Right renal cortex interstitium (tissue), 3 donors: ENCODE data around the gene TCF7L2. TPM values are rescaled to one million over a fixed set of nuclear protein-coding genes. Genes with fewer than 3 reads are reported as not detected.

Experiments
- DNase-seq, 3 donors: peaks; one replicate each; pipeline ENCODE4 v3.0.0-alpha.2; 2013; ENCODE audit warnings: low read depth in 3 of 3, low spot score in 2 of 3
- polyA plus RNA-seq, 3 donors: library from polyadenylated mRNA; unstranded; fragments of 120-200 nt; gene quantifications; one replicate each; pipeline ENCODE4 v1.2.1, GENCODE V29; 2013; ENCODE audit not compliant: insufficient read length in 3 of 3

Gene TCF7L2
- polyA plus RNA-seq, 3 donors = 42.9 to 44.9 (median 44.8) TPM

- DNase-seq = no peak
Observed at GRCh38 chr10:113135025-113135424, 185.0 kb downstream of the TCF7L2 start.

DNA sequence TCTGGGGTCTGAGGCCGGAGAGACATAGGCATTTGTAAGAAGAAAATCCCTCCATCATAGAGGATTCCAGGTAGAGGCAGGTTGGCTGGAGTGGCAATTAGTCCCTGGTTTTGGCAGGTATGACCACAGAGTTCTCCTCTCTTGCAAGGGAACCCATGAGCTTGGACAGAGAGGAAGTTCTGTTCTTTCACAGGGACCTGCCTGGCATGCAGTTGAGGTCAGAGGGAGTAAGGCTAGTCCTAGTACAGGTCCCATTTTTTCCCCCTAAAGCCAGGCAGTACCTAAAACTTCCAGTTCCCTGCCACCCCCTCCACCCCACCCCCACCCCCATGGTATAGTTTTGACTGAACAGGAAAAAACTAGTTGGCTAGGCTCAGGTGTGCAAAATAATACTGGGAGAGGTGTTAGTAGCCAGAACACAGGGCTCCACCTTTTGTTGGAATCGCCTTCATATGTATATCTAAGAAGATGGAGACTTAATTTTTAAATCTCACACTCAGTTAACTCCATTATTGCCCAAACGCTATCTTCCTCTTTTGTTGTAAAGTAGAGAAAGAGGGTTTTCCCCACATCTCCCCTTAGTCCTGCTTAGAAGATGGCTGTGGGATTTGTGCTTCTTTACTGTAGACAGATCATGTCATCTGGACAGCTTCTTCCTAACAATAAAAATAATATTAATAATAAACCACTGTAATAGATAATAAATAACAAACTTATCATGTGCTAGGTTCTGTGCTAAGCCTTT is 188.1 kb downstream of the TCF7L2 start:
- no peak for DNase-seq

DNA sequence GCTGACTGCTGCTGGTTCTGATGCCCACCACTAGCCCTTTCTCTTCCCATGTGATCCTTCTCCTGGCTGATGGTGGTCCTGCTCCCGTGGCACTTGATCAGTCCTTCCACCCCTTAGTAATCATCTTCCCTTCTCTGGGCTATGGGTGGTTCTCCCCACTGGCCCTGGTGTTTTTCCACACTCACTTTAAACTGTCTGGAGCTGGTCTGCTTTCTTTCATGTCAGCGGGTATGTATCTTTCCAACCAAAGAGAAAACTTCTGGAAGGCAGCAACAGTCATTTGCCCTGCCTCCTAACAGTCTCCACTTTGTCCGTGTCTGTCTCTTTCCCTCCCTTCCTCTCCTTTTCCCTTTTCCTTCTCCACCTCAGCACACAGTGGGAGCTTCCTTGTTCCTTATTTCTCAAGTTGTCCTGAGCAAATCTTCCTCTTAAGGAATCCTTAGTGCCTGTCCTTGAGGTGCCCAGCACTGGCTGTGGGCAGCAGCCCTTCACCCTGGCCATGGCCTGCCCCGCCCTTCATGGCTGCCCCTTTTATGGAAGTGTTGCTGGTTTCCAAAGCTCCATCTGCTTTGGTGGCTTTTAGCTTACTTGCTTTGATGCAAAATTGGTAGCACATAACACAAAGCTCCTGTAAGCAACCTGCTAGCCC is 189.0 kb downstream of the TCF7L2 start:
- DNase-seq = no peak

- DNase-seq = no peak
Observed at GRCh38 chr10:113139699-113140098, 189.7 kb downstream of the TCF7L2 start.

DNA sequence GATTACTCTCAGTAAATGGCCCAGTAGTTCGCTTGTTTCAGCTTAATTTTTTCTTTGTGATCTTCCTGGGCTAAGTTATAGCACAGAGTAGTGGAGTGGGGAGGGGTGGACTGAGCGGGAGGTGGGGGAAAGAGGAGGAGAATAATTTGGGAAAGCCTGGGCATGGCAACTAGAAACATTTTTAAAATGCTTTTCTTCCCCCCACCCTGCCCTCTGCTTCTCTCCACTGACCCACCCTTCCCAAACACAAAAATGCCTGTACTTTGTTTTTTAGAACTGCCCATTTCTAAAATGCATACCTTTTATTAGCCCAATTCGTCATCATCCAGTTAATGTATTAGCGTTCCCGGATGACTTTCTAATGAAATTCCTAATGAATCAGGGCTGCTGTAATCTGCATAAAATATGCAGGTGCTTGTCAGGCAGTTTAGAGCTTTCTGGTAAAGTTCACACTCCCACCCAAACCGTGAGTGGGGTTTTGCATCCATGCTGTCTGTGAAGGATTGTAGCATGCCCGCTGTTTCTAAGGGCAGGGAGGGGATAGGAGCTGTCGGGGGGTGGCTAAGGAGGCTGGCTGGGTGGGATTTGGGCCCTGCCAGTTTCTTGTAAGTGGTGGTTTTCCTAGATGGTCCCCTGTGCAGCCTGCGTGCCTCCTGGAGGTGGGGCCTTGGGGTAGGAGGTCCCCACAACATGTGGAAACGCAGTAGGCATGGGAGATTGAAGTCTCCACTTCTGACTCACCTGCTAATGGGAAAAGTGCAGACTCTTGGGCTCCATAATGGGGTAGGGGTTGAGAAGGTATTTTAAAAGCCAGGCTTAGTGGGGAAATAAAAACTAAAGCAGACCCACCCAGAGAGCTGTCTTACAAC is 190.3 kb downstream of the TCF7L2 start:
- DNase-seq = no peak

DNA sequence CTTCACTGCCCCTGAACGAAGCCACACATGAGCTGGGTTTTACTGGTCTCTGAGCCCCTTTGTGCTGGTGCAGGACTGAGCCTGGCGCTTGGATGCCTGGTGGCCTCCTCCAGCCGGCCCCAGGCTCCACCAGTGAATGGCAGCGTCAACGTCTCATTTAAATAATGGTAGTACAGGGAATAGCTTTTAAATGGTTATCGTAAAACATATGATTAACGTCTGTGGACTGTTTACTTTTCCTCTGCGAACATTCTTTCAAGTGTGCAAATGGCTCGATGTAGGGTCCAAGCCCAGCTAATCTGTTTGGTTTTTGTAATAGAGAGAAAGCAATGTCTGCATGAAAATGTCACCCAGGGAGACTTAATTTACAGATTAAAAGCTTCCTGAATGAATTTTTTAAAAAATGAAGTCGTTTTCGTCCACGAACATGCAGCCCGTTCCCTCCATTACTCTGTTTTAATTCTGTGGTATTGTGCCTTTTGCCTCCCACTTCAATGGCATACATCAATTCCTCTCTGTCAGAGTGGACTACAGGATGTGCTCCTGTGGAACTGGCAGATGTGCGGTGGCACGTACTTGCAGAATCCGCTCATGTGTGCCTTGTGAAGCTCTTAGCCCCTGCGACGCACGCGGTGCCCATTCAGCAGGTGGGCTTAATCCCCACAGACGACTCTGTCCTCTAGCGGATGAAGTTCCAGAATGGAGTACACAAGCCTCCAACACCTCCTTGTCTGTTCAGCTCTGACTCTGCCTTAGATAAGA is 192.7 kb downstream of the TCF7L2 start:
- no peak for DNase-seq

GRCh38 chr10:113144576-113144975 is 194.5 kb downstream of the TCF7L2 start:
- DNase-seq = no peak

GRCh38 chr10:113148071-113148825 is 198.2 kb downstream of the TCF7L2 start:
- no peak for DNase-seq

DNA sequence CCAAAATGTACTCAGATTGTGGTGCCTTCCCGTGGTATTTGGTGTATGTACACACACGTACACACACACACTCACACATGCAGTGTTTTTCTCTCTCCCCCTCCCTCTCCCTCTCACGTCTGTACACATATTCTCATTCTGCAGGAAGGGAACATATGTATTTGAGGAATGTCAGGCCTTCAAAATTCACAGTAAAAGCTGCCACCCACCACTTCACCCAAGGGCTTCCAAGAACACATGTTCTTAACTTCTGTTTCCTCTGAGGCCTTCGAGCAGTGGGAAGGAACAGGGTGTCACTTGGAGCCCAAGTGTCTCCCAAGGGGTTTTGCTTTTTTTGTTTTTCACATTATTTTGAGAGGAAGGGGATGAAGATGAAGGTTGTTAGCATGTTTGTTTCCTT is 198.9 kb downstream of the TCF7L2 start:
- DNase-seq = no peak

- DNase-seq = no peak
Observed at GRCh38 chr10:113149626-113150025, 199.6 kb downstream of the TCF7L2 start.

DNA sequence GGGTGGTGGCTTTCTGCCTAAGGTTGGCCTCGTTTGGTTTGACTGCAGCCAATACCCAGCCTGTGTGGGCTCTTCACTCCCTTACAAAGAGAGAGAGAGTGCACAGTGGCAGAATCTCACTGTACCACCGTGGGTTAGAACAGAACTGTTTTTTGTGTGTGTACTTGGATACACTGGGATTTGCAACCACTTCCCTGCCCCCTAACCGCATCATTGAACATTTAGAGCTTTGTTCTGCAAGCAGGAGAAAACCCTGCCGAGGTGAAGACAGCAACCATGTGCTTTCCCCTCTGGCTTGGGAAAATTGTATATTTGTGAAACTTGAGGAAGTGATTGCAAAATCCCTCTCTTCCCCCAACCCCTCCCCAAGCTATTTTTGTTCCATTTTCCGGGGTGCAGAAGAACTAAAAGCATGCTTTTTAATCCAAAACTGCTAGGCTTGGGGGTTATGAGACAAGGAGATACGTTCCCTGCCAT is 201.2 kb downstream of the TCF7L2 start:
- DNase-seq = no peak

- DNase-seq = no peak
Observed at GRCh38 chr10:113153493-113154102, 203.6 kb downstream of the TCF7L2 start.

DNA sequence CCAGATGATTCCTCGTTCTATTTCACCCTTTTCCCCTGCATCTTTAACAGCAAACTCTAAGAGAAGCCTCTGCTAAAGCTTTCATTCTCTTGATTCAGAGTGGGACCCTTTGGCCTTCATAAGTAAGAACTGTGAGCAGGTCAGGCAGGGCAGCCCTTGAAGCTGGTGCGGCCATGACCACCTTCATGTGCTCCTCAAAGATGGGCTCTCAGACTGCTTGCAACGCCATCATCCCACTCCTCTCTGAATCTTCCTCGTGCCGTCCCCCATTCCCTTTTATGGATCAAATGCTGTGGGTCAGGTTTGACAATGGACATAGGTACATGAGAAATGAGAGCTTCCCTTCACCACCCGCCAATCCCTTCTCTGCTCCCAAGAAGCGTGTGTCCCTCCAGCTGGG is 207.4 kb downstream of the TCF7L2 start:
- DNase-seq = no peak

DNA sequence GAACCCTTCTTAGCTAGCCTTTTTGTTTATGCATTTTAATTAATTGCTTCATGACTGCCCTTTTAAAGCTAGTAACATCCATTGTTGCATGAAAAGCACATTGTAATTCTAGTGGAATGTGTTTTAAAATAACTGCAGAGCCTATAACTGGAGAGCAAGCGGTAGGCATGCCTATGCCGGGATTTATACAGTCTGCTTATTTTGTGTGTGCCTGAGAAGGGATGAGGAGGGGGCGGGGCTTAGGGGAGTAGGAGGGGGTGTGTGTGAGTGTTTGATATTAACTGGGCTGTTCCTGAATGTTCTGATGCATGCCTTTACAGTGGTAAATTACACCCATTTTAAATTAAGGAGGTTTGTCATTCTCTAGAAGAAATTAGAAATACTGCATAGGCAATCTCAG is 208.1 kb downstream of the TCF7L2 start:
- peak in 1 of 3 donors; percentile 60 for DNase-seq

DNA sequence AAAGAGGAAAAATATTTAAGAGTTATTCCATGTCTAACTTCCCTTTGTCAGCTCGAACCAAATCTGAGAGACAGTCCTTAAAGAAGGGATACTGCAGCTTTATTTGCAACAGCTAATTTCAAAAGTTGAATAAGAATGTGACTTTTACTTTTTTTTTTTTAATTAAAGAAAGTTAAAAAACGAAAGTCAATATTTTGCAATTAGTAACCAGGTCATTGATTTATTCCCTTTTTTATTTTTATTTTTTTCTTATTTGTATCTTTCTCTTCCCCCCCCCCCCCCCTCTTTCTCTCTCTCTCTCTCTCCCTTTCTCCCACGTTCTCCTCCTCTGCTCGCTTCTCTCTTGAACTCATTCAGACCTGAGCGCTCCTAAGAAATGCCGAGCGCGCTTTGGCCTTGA is 209.5 kb downstream of the TCF7L2 start:
- no peak for DNase-seq

DNA sequence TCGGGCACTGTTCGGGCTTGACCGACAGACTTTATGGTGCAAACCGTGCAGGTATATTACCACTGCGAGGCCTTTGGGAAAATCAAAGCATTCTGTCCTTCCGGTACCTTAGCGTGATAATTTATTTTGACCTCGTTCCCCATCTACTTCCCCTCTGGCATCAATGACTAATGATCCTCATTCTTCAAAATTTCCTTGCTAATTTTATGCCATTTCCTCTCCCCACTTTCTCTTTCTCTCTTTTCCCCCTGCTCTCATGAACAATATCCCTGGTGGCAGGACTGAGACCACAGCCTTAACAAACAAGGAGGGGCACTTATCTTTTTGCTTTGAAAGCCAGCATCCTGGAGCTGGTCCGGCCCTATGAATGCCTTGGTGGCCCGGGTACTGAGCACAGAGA is 210.6 kb downstream of the TCF7L2 start:
- no peak for DNase-seq

DNA sequence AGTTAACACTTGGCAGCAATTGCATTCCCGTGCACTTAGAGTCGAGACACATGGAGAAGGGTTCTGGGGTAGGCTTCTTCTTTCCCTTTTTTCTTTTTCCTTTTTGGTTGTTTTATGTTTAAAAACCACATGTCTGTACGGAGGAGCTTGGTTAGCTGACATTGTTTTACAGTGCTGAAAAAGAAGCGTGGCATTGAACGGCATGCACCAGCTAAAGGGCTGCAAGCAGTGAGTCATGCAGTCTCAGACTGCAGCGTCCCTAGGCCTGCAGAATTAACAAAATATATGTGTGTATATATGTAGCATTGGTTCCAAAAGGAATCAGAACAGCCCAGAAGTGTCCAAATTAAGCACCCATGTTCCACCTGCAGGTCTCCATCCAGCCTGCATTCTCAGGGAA is 211.0 kb downstream of the TCF7L2 start:
- no peak for DNase-seq

- no peak for DNase-seq
Observed at GRCh38 chr10:113162960-113163359, 212.9 kb downstream of the TCF7L2 start.

DNA sequence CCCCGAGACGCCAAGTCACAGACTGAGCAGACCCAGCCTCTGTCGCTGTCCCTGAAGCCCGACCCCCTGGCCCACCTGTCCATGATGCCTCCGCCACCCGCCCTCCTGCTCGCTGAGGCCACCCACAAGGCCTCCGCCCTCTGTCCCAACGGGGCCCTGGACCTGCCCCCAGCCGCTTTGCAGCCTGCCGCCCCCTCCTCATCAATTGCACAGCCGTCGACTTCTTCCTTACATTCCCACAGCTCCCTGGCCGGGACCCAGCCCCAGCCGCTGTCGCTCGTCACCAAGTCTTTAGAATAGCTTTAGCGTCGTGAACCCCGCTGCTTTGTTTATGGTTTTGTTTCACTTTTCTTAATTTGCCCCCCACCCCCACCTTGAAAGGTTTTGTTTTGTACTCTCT is 215.6 kb downstream of the TCF7L2 start:
- DNase-seq = no peak
